AG10803 (cell line): Measurements from ENCODE around the gene DENND10.
"Not testable (repeated sequence)": the region's sequence is repeated elsewhere in the genome, so short reads cannot be mapped to it uniquely, and the experiment has no call there.

ENCODE experiments used
- DNase-seq: peaks from one replicate; pipeline ENCODE4 v3.0.0; 2010; ENCODE audit warnings: low read depth
- H3K4me3 ChIP-seq: 2 replicates; pipeline ENCODE4 v1.5.1; 2011; ENCODE audit warnings: mild to moderate bottlenecking, low read length, control low read depth
- CTCF ChIP-seq: conservative IDR thresholded peaks from 2 replicates; pipeline ENCODE4 v1.5.1; 2011; ENCODE audit warnings: mild to moderate bottlenecking, low read length, control low read depth, inconsistent platforms

The DENND10 gene

GRCh38 chr10:119135513-119135881, 31.6 kb downstream of the DENND10 start:
- no peak for TF ChIP-seq CTCF
- DNase-seq = peak; percentile 88
- no peak overlapping the region for H3K4me3 ChIP-seq

DNA sequence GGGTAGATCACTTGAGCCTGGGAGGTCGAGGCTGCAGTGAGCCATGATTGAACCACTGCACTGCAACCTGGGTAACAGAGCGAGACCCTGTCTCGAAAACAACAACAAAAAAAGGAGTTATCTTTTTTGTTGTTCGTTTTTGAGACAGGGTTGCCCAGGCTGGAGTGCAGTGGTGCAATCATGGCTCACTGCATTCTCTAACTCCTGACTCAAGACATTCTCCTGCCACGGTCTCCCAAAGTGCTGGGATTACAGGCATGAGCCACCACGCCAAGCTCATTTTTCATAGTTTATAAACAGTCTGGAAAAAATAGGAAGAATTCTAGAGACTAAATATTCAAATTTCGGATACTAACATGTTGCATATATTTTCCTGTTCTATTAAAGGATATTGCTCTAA, 32.2 kb downstream of the DENND10 start:
- peak; percentile 67 for DNase-seq
- no peak for TF ChIP-seq CTCF
- H3K4me3 ChIP-seq = no peak overlapping the region

- not testable (repeated sequence) for DNase-seq, H3K4me3 ChIP-seq
These were observed 34.0 kb downstream of the DENND10 start for GRCh38 chr10:119137878-119138277.

DNA sequence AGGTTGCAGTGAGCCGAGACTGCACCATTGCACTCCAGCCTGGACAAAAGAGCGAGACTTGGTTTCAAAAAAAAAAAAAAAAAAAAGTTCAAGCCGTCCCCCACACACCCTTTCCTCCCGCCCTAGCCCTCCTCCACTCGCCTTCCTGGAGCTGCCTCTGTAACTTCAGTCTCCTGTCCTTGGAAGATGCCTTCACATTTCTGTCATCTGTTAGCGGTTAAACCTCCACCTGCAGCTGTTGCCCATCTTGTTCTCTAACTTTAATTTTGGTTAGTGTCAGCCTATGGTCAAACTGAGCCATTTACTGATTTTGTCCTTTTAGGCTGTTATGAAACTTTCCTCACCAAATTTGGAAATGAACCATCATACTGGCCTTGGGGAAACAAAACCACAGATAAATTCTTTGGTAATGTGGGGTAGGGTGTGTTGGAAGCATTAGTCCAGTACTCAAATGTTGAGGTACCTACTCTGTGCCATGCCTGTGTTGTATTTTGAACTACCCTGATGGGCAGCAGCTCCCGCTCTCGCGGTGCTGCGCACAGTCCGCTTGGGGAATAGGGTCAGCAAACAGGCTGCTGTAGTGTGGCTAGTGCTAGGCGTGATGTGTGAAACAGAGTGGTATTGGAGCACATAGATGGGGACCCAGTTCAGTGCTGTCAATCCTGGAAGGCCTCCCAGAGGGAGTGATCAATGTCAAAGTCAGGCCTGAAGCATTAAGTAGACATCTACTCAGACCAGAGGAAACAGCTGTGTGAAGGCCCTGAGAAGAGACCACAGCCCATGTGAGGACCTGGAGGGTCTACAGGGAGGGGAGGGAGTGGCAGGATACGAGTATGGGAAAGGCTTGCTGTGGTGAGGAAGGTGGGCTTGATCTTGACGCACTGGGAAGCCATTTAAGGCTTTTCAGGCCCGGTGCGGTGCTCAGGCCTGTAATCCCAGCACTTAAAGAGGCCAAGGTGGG, 34.7 kb downstream of the DENND10 start:
- DNase-seq = peak; percentile 62
- TF ChIP-seq CTCF = no peak
- H3K4me3 ChIP-seq = no peak overlapping the region

- H3K4me3 ChIP-seq = no peak overlapping the region
- peak; percentile 31 for DNase-seq
- peak; percentile 60 for TF ChIP-seq CTCF
These were observed 35.7 kb downstream of the DENND10 start for GRCh38 chr10:119139464-119140067.

DNA sequence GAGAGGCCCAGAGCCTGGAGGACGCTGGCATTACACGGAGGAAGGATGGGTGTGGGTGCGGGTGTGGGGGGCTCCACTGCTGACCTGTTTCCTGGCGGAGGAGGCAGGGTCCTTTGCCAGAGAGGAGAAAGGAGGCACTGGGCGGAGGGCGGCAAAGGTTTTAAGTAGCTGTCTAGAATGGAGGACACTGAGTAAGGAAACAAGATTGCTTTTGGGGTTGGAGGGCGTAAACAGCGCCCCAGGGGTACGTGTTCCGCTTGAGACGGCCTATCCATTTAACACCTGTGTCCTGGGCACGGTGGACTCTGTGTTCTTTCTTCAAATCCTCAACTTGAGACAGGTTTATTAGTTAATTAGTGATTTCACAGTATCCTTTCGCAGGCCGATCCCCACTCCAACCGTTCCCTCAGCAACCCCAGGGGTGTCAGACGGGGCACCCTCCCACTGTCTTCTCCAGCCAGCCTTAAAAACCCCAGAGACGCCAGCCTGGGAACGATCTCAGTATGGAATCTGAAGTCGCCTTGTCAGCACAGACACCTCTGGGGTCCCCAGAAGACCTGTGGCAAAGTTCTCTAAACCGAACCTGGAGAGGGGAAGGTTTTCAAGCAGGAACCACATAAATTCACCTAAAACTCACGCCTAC, 36.8 kb downstream of the DENND10 start:
- no peak for DNase-seq
- no peak for TF ChIP-seq CTCF
- no peak overlapping the region for H3K4me3 ChIP-seq

GRCh38 chr10:119143657-119144056, 39.7 kb downstream of the DENND10 start:
- H3K4me3 ChIP-seq = no peak overlapping the region
- TF ChIP-seq CTCF = no peak
- no peak for DNase-seq
